PFSK-1 (cell line): ENCODE data around the gene EML3.

Source experiments
- FOXP2 ChIP-seq: optimal IDR thresholded peaks from 2 replicates; pipeline ENCODE3; 2011; ENCODE audit warnings: borderline replicate concordance, control low read depth, inconsistent platforms; ENCODE audit not compliant: insufficient read depth; ENCODE audit errors: extremely low read length, extremely low read depth
- POLR2AphosphoS5 ChIP-seq: IDR thresholded peaks from 2 replicates; pipeline ENCODE4 v1.6.1; 2012; ENCODE audit warnings: low read depth, mild to moderate bottlenecking, control low read depth, low read length, moderate library complexity
- SIN3A ChIP-seq: IDR thresholded peaks from 2 replicates; pipeline ENCODE4 v1.6.1; 2012; ENCODE audit warnings: mild to moderate bottlenecking, low read length, moderate library complexity, borderline replicate concordance; ENCODE audit not compliant: insufficient read depth
- TAF1 ChIP-seq: IDR thresholded peaks from 2 replicates; pipeline ENCODE4 v1.6.1; 2012; ENCODE audit warnings: low read length, control low read depth, borderline replicate concordance; ENCODE audit not compliant: insufficient read depth
- TF ChIP-seq, protein P1 (sequence below), 2 experiments: IDR thresholded peaks; 2 replicates each; pipeline versions ENCODE4 v1.6.1 to v1.8.0; 2011 to 2012; ENCODE audit warnings: low read depth in 2 of 2, low read length in 2 of 2, control low read depth in 1 of 2, inconsistent platforms in 1 of 2, mild to moderate bottlenecking in 1 of 2, moderate library complexity in 1 of 2; ENCODE audit not compliant: insufficient read depth in 1 of 2

EML3 gene

DNA sequence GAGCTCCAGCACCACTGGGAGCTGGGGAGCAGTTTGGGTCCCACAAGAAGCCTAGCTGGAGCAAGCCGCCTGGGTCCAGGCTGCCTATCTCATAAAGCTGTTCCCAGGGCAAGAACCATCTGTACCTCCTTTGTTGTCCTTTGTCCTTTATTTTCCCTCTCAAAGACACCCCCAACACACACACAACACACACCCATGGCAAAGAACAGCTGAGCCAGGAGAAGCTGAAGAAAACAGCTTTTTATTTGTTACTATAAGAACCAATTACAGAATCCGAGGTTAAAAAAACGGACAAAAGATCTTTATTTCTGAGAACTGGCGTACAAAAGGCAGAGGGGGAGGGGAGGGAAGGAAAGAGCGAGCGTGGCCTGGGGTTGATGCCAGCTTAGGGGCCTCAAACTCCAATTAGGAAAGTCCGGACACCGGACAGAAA, 19.6 kb downstream of the EML3 start:
- TF ChIP-seq SIN3A = no peak
- TF ChIP-seq TAF1 = no peak
- no peak for TF ChIP-seq POLR2AphosphoS5
- TF ChIP-seq, protein P1, sequence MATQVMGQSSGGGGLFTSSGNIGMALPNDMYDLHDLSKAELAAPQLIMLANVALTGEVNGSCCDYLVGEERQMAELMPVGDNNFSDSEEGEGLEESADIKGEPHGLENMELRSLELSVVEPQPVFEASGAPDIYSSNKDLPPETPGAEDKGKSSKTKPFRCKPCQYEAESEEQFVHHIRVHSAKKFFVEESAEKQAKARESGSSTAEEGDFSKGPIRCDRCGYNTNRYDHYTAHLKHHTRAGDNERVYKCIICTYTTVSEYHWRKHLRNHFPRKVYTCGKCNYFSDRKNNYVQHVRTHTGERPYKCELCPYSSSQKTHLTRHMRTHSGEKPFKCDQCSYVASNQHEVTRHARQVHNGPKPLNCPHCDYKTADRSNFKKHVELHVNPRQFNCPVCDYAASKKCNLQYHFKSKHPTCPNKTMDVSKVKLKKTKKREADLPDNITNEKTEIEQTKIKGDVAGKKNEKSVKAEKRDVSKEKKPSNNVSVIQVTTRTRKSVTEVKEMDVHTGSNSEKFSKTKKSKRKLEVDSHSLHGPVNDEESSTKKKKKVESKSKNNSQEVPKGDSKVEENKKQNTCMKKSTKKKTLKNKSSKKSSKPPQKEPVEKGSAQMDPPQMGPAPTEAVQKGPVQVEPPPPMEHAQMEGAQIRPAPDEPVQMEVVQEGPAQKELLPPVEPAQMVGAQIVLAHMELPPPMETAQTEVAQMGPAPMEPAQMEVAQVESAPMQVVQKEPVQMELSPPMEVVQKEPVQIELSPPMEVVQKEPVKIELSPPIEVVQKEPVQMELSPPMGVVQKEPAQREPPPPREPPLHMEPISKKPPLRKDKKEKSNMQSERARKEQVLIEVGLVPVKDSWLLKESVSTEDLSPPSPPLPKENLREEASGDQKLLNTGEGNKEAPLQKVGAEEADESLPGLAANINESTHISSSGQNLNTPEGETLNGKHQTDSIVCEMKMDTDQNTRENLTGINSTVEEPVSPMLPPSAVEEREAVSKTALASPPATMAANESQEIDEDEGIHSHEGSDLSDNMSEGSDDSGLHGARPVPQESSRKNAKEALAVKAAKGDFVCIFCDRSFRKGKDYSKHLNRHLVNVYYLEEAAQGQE (IDR thresholded peaks at IDR 0.05; ENCODE audit: insufficient read depth in 1 of 2, low read depth in 2 of 2, low read length in 2 of 2) = no peak
- no peak for TF ChIP-seq FOXP2

DNA sequence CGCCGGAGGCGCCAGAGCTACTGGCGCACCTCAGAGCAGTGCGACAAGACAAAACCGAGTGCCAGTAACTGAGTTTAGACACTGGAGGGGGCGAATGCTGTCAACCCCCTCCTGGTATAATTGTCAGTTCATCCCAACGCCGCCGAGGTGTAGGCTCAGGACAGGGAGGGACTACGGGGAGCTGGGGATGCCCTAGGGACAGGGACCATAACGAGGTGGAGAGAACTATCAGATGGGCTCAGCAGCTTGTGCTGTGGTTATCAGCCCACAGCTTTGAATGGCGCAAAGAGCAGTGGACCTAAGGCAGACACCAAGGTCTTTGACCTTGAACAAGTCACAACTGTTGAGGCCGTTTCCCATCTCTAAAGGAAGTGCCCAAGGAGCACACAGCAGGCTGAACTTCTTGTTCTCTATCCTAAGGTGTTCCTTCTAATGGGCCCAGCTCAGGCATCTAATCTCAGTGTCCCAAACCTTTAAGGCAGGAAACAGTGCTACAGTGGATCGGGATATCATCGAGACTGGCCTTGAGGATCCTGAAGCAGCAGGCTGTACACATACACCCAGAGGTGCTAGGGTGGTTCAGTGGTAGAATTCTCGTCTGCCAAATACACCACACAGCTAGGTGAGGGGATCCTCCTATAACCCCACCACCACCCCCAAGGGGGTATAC, 20.3 kb downstream of the EML3 start:
- TF ChIP-seq SIN3A (no peak), FOXP2 (no peak), TAF1 (no peak)
- TF ChIP-seq, protein P1 (IDR thresholded peaks at IDR 0.05; ENCODE audit: insufficient read depth in 1 of 2, low read depth in 2 of 2, low read length in 2 of 2) = no peak

GRCh38 chr11:62591448-62592145, 21.0 kb downstream of the EML3 start, which contains the start of gene TUT1:
TSS of gene TUT1 (minus strand) at chr11:62591523. CDS start at chr11:62591485, 38 bp downstream.
- TF ChIP-seq POLR2AphosphoS5 = peak; percentile 99
- TF ChIP-seq TAF1 = peak; percentile 98
- TF ChIP-seq, protein P1 (IDR thresholded peaks at IDR 0.05; ENCODE audit: insufficient read depth in 1 of 2, low read depth in 2 of 2, low read length in 2 of 2) = peak; percentile 74 to 88
- peak; percentile 93; the same call in 1 of the 2 replicates for TF ChIP-seq SIN3A
- peak; percentile 87 for TF ChIP-seq FOXP2

DNA sequence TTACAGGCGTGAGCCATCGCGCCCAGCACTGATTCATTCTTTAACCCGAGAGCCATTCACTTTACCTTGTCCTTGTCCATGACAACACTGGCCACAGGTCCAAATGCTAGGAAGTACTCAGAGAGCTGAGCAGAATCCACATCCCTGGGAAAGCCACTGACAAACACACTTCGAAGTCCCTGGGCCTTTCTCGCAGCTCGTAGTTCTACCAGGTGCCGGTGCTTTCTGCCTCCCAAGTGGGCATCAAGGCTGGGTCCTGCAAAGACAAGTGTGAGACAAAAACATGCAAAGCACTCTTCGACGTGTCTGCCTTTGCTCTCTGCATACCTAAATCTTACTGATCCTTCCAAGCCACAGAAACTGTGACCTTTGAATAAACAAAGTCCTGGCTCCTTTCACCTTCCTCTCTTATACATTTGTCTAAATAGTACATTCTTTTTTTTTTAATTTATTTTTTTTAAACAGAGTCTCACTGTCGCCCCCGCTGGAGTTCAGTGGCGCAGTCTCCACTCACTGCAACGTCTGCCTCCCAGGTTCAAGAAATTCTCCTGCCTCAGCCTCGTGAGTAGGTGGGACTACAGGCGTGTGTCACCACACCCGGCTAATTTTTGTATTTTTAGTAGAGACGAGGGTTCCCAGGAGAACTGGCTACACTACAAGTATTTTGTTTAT, 23.5 kb downstream of the EML3 start:
- no peak for TF ChIP-seq FOXP2
- no peak for TF ChIP-seq POLR2AphosphoS5
- no peak for TF ChIP-seq TAF1
- TF ChIP-seq SIN3A = no peak
- TF ChIP-seq, protein P1 (IDR thresholded peaks at IDR 0.05; ENCODE audit: insufficient read depth in 1 of 2, low read depth in 2 of 2, low read length in 2 of 2) = no peak
